ENCODE data around the gene ACTG1. TPM values are rescaled to one million over a fixed set of nuclear protein-coding genes. Genes with fewer than 3 reads are reported as not detected.

Gene ACTG1
- total and polyA plus RNA-seq, 2 of the 13 experiments (the other 11 are each of a cell fraction or from before 2014, with no cell fraction given), result 973 to 1,138 TPM

GRCh38 chr17:81552244-81553017 lies 39.8 kb upstream of the ACTG1 start, which contains the start of gene FAAP100 (continued):
- TF ChIP-seq ZBTB3 (CRISPR knock-in tag; IDR thresholded peaks at IDR 0.05; ENCODE audit: borderline replicate concordance, low read depth) (peak; percentile 33; the same call in 1 of the 2 replicates), RAD21 (CRISPR knock-in tag; IDR thresholded peaks at IDR 0.05) (peak; percentile 22; the same call in 1 of the 2 replicates), NR3C1 (CRISPR knock-in tag; IDR thresholded peaks at IDR 0.05) (no peak), NCOR1 (IDR thresholded peaks at IDR 0.05; ENCODE audit: borderline replicate concordance, low read length) (no peak), ARHGAP35 (CRISPR knock-in tag; IDR thresholded peaks at IDR 0.05; ENCODE audit: borderline replicate concordance) (no peak; the same call in 1 of the 2 replicates), TSC22D2 (CRISPR knock-in tag; IDR thresholded peaks at IDR 0.05; ENCODE audit: borderline replicate concordance) (peak; percentile 70; the same call in 1 of the 2 replicates), ZNF136 (CRISPR knock-in tag; IDR thresholded peaks at IDR 0.05; ENCODE audit: low read depth) (0 out of 2 replicates have a peak, but pooled peaks have one; percentile 42), ZNF143 (CRISPR knock-in tag; IDR thresholded peaks at IDR 0.05) (peak; percentile 49; the same call in 1 of the 2 replicates), THAP11 (CRISPR knock-in tag; IDR thresholded peaks at IDR 0.05) (peak; percentile 93), HNF4G (IDR thresholded peaks at IDR 0.05; ENCODE audit: borderline replicate concordance, low read depth, low read length) (0 out of 2 replicates have a peak, but pooled peaks have one; percentile 2), HNF4G (CRISPR knock-in tag; IDR thresholded peaks at IDR 0.05; ENCODE audit: borderline replicate concordance, low read depth) (no peak), CREB3 (CRISPR knock-in tag; IDR thresholded peaks at IDR 0.05) (peak; percentile 49; the same call in 1 of the 2 replicates), KDM5B (CRISPR knock-in tag; IDR thresholded peaks at IDR 0.05; ENCODE audit: borderline replicate concordance) (no peak; the same call in 1 of the 2 replicates), ATAD3A (CRISPR knock-in tag; IDR thresholded peaks at IDR 0.05) (no peak), NFYC (CRISPR knock-in tag; IDR thresholded peaks at IDR 0.05) (peak; percentile 28; the same call in 1 of the 2 replicates), PBX3 (CRISPR knock-in tag; IDR thresholded peaks at IDR 0.05; ENCODE audit: borderline replicate concordance) (0 out of 2 replicates have a peak, but pooled peaks have one; percentile 22), ZNF24 (IDR thresholded peaks at IDR 0.05) (no peak), PRDM15 (CRISPR knock-in tag; IDR thresholded peaks at IDR 0.05) (peak; percentile 43; the same call in 1 of the 2 replicates), IRF2 (CRISPR knock-in tag; IDR thresholded peaks at IDR 0.05) (peak; percentile 52; the same call in 1 of the 2 replicates), PAX8 (CRISPR knock-in tag; IDR thresholded peaks at IDR 0.05; ENCODE audit: borderline replicate concordance) (0 out of 2 replicates have a peak, but pooled peaks have one; percentile 50), ZNF564 (CRISPR knock-in tag; IDR thresholded peaks at IDR 0.05) (peak; percentile 44; the same call in 1 of the 2 replicates), ZNF253 (CRISPR knock-in tag; IDR thresholded peaks at IDR 0.05; ENCODE audit: borderline replicate concordance) (no peak), HDAC1 (CRISPR knock-in tag; IDR thresholded peaks at IDR 0.05) (peak; percentile 61; the same call in 1 of the 2 replicates), RARA (CRISPR knock-in tag; IDR thresholded peaks at IDR 0.05) (no peak), MAFF (IDR thresholded peaks at IDR 0.05; ENCODE audit: low read depth, low read length) (no peak)
